ENCODE results near the gene PARD3. TPM values are rescaled to one million over a fixed set of nuclear protein-coding genes. Genes with fewer than 3 reads are reported as not detected.

The PARD3 gene
- total RNA-seq, 1 donor from 2014 or later: 1.7 TPM

GRCh38 chr10:34111179-34111578 lies 703.9 kb downstream of the PARD3 start:
- H3K27ac Mint-ChIP-seq: no peak overlapping the region
- H3K27me3 Mint-ChIP-seq (ENCODE audit: insufficient read depth): peaks cover 1% of the 10 kb centered on the region
- H3K36me3 Mint-ChIP-seq (ENCODE audit: low read depth): no peaks in the 10 kb centered on the region
- DNase-seq (ENCODE audit: low spot score): no peak
- H3K4me3 Mint-ChIP-seq: no peak overlapping the region
- no peaks in the 10 kb centered on the region for H3K9me3 Mint-ChIP-seq
- H3K4me1 Mint-ChIP-seq (ENCODE audit: low read depth): peaks cover 5% of the 10 kb centered on the region
- intact Hi-C loops (cut with micrococcal nuclease): no loop called here

- H3K27ac Mint-ChIP-seq: no peak overlapping the region
- peaks cover 1% of the 10 kb centered on the region for H3K27me3 Mint-ChIP-seq (ENCODE audit: insufficient read depth)
- no peak overlapping the region for H3K4me3 Mint-ChIP-seq
- intact Hi-C loops (cut with micrococcal nuclease): no loop called here
- H3K4me1 Mint-ChIP-seq (ENCODE audit: low read depth): peaks cover 5% of the 10 kb centered on the region
- H3K9me3 Mint-ChIP-seq: no peaks in the 10 kb centered on the region
- no peaks in the 10 kb centered on the region for H3K36me3 Mint-ChIP-seq (ENCODE audit: low read depth)
- DNase-seq (ENCODE audit: low spot score): no peak
These were observed 705.0 kb downstream of the PARD3 start for GRCh38 chr10:34109952-34110702.

- H3K9me3 Mint-ChIP-seq: no peaks in the 10 kb centered on the region
- H3K4me3 Mint-ChIP-seq: no peak overlapping the region
- intact Hi-C loops (cut with micrococcal nuclease): no loop called here
- peaks cover 5% of the 10 kb centered on the region for H3K4me1 Mint-ChIP-seq (ENCODE audit: low read depth)
- H3K27me3 Mint-ChIP-seq (ENCODE audit: insufficient read depth): peaks cover 1% of the 10 kb centered on the region
- DNase-seq (ENCODE audit: low spot score): no peak
- H3K27ac Mint-ChIP-seq: no peak overlapping the region
- H3K36me3 Mint-ChIP-seq (ENCODE audit: low read depth): no peaks in the 10 kb centered on the region
These were observed 705.6 kb downstream of the PARD3 start for GRCh38 chr10:34109495-34109894.

GRCh38 chr10:34107626-34108516 lies 707.2 kb downstream of the PARD3 start:
- DNase-seq (ENCODE audit: low spot score): no peak
- H3K36me3 Mint-ChIP-seq (ENCODE audit: low read depth): no peaks in the 10 kb centered on the region
- no peak overlapping the region for H3K27ac Mint-ChIP-seq
- H3K9me3 Mint-ChIP-seq: no peaks in the 10 kb centered on the region
- no peak overlapping the region for H3K4me3 Mint-ChIP-seq
- no peaks in the 10 kb centered on the region for H3K4me1 Mint-ChIP-seq (ENCODE audit: low read depth)
- H3K27me3 Mint-ChIP-seq (ENCODE audit: insufficient read depth): no peaks in the 10 kb centered on the region
- intact Hi-C loops (cut with micrococcal nuclease): no loop called here

GRCh38 chr10:34106356-34106885 lies 708.7 kb downstream of the PARD3 start:
- Mint-ChIP-seq H3K27me3 (ENCODE audit: insufficient read depth) (no peaks in the 10 kb centered on the region), H3K9me3 (peaks cover 5% of the 10 kb centered on the region), H3K36me3 (ENCODE audit: low read depth) (no peaks in the 10 kb centered on the region), H3K4me3 (no peak overlapping the region), H3K27ac (no peak overlapping the region), H3K4me1 (ENCODE audit: low read depth) (no peaks in the 10 kb centered on the region)
- intact Hi-C loops (cut with micrococcal nuclease): no loop called here
- no peak for DNase-seq (ENCODE audit: low spot score)

- Mint-ChIP-seq H3K9me3 (peaks cover 6% of the 10 kb centered on the region), H3K27ac (no peak overlapping the region), H3K36me3 (ENCODE audit: low read depth) (no peaks in the 10 kb centered on the region), H3K4me3 (no peak overlapping the region), H3K27me3 (ENCODE audit: insufficient read depth) (no peaks in the 10 kb centered on the region), H3K4me1 (ENCODE audit: low read depth) (no peaks in the 10 kb centered on the region)
- no peak for DNase-seq (ENCODE audit: low spot score)
- intact Hi-C loops (cut with micrococcal nuclease): no loop called here
These were observed 710.1 kb downstream of the PARD3 start for GRCh38 chr10:34104829-34105572.

- H3K27ac Mint-ChIP-seq: no peak overlapping the region
- no peak for DNase-seq (ENCODE audit: low spot score)
- H3K9me3 Mint-ChIP-seq: peaks cover 6% of the 10 kb centered on the region
- no peaks in the 10 kb centered on the region for H3K4me1 Mint-ChIP-seq (ENCODE audit: low read depth)
- peaks cover 2% of the 10 kb centered on the region for H3K27me3 Mint-ChIP-seq (ENCODE audit: insufficient read depth)
- intact Hi-C loops (cut with micrococcal nuclease): no loop called here
- H3K4me3 Mint-ChIP-seq: no peak overlapping the region
- no peaks in the 10 kb centered on the region for H3K36me3 Mint-ChIP-seq (ENCODE audit: low read depth)
These were observed 712.1 kb downstream of the PARD3 start for GRCh38 chr10:34102893-34103506.

- peaks cover 6% of the 10 kb centered on the region for H3K9me3 Mint-ChIP-seq
- no peak for DNase-seq (ENCODE audit: low spot score)
- H3K27ac Mint-ChIP-seq: no peak overlapping the region
- H3K4me3 Mint-ChIP-seq: no peak overlapping the region
- peaks cover 2% of the 10 kb centered on the region for H3K27me3 Mint-ChIP-seq (ENCODE audit: insufficient read depth)
- no peaks in the 10 kb centered on the region for H3K36me3 Mint-ChIP-seq (ENCODE audit: low read depth)
- H3K4me1 Mint-ChIP-seq (ENCODE audit: low read depth): no peaks in the 10 kb centered on the region
- intact Hi-C loops (cut with micrococcal nuclease): no loop called here
These were observed 712.8 kb downstream of the PARD3 start for GRCh38 chr10:34102237-34102673.

- no peak overlapping the region for H3K4me3 Mint-ChIP-seq
- no peak for DNase-seq (ENCODE audit: low spot score)
- peaks cover 6% of the 10 kb centered on the region for H3K9me3 Mint-ChIP-seq
- peaks cover 2% of the 10 kb centered on the region for H3K27me3 Mint-ChIP-seq (ENCODE audit: insufficient read depth)
- intact Hi-C loops (cut with micrococcal nuclease): no loop called here
- H3K4me1 Mint-ChIP-seq (ENCODE audit: low read depth): no peaks in the 10 kb centered on the region
- H3K36me3 Mint-ChIP-seq (ENCODE audit: low read depth): no peaks in the 10 kb centered on the region
- no peak overlapping the region for H3K27ac Mint-ChIP-seq
These were observed 714.1 kb downstream of the PARD3 start for GRCh38 chr10:34101001-34101400.

GRCh38 chr10:34098821-34099567 lies 716.1 kb downstream of the PARD3 start:
- Mint-ChIP-seq H3K4me1 (ENCODE audit: low read depth) (no peaks in the 10 kb centered on the region), H3K9me3 (peaks cover 14% of the 10 kb centered on the region), H3K36me3 (ENCODE audit: low read depth) (no peaks in the 10 kb centered on the region), H3K27me3 (ENCODE audit: insufficient read depth) (peaks cover 2% of the 10 kb centered on the region), H3K4me3 (no peak overlapping the region), H3K27ac (no peak overlapping the region)
- DNase-seq (ENCODE audit: low spot score): no peak
- intact Hi-C loops (cut with micrococcal nuclease): no loop called here

- H3K36me3 Mint-ChIP-seq (ENCODE audit: low read depth): no peaks in the 10 kb centered on the region
- H3K4me3 Mint-ChIP-seq: no peak overlapping the region
- no peak for DNase-seq (ENCODE audit: low spot score)
- peaks cover 15% of the 10 kb centered on the region for H3K9me3 Mint-ChIP-seq
- peaks cover 2% of the 10 kb centered on the region for H3K27me3 Mint-ChIP-seq (ENCODE audit: insufficient read depth)
- intact Hi-C loops (cut with micrococcal nuclease): no loop called here
- H3K27ac Mint-ChIP-seq: no peak overlapping the region
- H3K4me1 Mint-ChIP-seq (ENCODE audit: low read depth): no peaks in the 10 kb centered on the region
These were observed 717.4 kb downstream of the PARD3 start for GRCh38 chr10:34097682-34098081.

- Mint-ChIP-seq H3K27me3 (ENCODE audit: insufficient read depth) (peaks cover 2% of the 10 kb centered on the region), H3K4me3 (no peak overlapping the region), H3K9me3 (peaks cover 25% of the 10 kb centered on the region), H3K4me1 (ENCODE audit: low read depth) (no peaks in the 10 kb centered on the region), H3K36me3 (ENCODE audit: low read depth) (no peaks in the 10 kb centered on the region), H3K27ac (no peak overlapping the region)
- no peak for DNase-seq (ENCODE audit: low spot score)
- intact Hi-C loops (cut with micrococcal nuclease): no loop called here
These were observed 720.1 kb downstream of the PARD3 start for GRCh38 chr10:34094961-34095360.

Data from activated T-helper 1 cell treated with anti-CD3 and anti-CD28 coated beads, Interleukin-12 subunit alpha, Interleukin-12 subunit beta, Interleukin-2, Interleukin-4 antibody, amounts not matched to agents 30 ng/mL and 10 ng/mL and 1 ng/mL, durations not matched to agents 14 hours and 24 hours and 36 hours (primary cell).